HG02642 (cell line): ENCODE data around the gene IRF7.

Source experiments
- ATAC-seq: cut with Tn5 transposase; IDR thresholded peaks from one replicate; pipeline ENCODE4 v1.9.1; 2021; ENCODE audit warnings: mild to moderate bottlenecking; ENCODE audit not compliant: unreplicated experiment, poor library complexity

Gene IRF7

DNA sequence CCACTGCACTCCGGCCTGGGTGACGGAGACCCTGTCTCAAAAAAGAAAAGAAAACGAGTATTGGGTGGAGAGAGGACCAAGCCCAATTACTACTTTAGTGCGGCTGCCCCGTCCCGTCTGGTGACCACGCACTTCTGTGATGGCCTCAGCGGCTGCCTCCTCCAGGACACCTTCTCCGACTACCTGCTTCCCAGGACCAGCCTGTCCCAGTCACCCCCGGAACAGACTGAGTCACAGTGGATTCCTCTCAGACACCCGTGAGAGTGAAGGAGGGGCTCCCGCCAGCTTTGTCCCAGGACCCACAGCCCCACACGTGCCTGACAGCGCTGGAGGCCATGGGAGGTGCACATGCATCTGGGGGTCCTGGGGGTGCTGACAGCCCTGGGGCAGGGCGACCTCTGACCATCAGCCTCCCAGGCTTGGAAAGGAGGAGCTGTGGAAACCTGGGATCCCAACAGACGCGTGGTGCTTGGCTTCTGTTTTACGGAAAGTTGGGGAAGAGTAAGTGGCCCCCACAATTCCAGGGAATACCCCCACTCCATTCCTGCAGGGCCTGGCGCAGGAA lies 26.1 kb upstream of the IRF7 start:
- ATAC-seq, result no peak

- ATAC-seq, result no peak
These were observed 24.4 kb upstream of the IRF7 start for GRCh38 chr11:640021-640706.

GRCh38 chr11:639332-639955 lies 23.7 kb upstream of the IRF7 start:
- no peak for ATAC-seq

DNA sequence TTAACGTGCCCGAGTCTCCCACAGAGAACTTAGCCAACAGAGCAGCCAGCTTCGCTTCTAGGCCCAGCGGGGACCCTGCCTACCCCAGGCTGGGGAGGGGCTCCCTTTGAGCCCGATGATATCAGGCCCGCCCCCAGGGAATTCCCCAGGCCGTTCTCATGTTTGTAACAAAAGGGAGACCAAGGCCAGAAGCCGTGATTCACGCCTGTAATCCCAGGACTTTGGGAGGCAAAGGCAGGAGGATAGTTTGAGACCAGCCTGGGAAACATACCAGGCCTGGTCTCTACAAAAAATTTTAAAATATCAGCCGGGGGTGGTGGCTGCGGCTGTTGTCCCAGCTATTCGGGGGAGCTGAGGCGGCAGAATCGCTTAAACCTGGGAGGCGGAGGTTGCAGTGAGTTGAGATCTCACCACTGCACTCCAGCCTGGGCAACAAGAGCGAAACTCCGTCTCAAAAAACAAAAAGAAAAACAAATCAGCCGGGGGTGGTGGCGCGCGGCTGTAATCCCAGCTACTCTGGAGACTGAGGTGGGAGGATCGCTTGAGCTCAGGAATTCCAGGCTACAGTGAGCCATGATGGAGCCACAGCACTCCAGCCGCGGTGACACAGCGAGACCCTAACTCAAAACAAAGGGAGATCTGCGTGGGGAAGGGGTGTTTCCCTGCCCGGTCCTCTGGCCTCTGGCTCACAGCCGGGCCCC lies 23.0 kb upstream of the IRF7 start:
- no peak for ATAC-seq

- no peak for ATAC-seq
These were observed 22.1 kb upstream of the IRF7 start for GRCh38 chr11:637593-638521.

DNA sequence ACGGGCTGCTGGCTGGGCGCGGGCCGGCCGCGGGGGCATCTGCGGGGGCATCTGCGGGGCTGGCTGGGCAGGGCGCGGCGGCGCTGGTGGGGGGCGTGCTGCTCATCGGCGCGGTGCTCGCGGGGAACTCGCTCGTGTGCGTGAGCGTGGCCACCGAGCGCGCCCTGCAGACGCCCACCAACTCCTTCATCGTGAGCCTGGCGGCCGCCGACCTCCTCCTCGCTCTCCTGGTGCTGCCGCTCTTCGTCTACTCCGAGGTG lies 21.5 kb upstream of the IRF7 start:
- ATAC-seq, result no peak

- no peak for ATAC-seq
These were observed 21.0 kb upstream of the IRF7 start, which contains the start of gene DRD4 for GRCh38 chr11:636511-637332. TSS of gene DRD4 (plus strand) at chr11:637269. CDS start at chr11:637305, 36 bp downstream.

DNA sequence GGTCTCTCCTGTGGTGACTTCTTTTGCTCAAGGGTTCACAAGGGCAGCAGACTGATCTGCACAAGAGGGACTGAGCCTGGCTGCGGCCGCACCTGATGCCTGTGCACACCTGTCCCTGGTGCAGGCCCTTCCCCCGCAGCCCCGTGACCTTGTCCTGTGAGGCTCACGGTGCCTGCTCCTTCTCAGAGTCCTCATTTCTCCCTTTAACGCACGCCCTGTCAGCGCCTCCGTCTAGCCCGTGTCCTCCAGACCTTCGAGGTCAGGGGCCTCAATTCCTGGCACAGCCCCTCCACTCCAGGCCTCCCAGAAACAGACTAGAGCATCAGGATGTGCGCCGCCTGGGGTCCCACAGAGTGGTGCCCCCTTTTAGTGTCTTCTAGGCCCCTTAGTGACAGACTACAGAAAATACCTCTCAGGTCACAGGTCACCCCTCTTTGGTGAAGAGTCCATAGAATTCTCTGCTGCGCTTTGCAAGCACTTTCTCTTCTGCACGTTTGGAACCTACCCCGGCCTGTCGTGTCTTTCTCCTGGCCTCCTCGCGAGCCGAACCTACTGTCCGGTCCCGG lies 20.3 kb upstream of the IRF7 start:
- no peak for ATAC-seq

DNA sequence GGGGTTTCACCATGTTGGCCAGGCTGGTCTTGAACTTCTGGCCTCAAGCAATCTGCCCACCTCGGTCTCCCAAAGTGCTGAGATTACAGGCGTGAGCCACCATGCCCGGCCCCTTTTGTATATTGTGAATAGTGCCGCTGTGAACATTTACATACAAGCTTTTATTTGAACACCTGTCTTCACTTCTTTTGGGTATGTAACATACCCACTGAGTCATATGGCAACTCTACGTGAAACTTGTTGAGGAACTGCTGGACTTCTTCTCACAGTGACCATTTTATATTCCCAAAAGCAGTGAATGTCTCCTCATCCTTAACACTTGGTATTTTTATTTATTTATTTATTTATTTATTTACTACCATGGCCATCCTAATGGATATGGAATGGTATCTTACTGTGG lies 15.1 kb upstream of the IRF7 start:
- no peak for ATAC-seq

DNA sequence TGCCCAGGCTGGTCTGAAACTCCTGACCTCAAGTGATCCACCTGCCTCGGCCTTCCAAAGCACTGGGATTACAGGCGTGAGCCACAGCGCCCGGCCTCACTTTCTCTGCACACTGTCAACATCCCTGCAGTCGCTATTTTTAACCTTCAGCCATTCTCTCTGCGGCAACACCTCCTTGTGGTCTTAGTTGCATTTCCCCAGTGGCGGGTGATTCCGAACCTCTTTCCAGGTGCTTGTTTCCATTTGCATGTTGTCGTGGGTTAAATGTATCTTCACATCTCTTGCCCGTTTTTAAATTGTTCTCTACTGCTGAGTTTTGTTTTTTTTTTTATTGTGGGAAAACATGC lies 13.5 kb upstream of the IRF7 start:
- no peak for ATAC-seq

- ATAC-seq, result no peak
These were observed 12.3 kb upstream of the IRF7 start for GRCh38 chr11:628056-628455.

GRCh38 chr11:627308-627576 lies 11.5 kb upstream of the IRF7 start:
- no peak for ATAC-seq

DNA sequence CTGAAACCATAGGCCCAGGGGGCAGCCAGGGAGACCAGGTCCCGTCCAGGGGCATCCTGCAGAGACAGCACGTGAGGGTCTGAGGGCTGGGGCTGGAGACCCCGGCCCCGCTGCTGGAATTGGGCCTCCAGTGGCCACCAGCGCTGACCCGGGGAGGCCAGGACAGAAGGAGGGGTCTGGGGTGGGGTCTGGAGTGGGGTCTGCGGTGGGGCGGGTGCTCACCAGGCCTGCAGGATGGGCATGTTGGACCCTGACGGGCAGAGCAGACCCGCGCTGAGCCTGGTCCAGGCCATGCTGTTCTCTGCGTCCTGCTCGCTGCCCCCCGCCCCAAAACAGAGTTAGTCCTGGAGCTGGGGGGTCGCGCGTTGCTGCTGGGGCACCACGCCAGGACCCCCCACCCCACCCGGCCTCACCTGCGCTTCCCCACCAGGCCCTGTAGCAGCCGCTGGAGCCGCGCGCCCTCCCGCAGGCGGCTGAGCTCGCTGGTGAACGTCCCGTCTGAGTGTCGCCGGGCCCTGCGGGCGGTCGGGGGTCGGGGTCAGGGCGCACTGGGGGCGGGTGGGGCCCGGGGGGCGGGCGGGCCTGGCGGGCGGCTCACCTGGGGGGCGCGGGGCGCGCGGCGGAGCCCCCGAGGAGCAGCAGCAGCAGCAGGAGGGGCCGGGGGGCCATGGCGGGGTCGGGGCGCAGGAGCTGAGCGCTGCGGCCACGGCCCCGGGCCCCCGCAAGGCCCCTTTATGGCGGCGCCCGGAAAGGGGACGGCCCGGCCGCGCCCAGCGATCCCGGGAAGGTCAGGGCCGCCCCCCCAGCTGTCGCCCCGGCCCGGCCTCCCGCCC lies 10.9 kb upstream of the IRF7 start, which contains the start of gene SCT:
Gene SCT (minus strand): TSS at position 707 of the 833 bp plus-strand sequence. CDS start 38 bp downstream, at position 669.
- ATAC-seq, result no peak

GRCh38 chr11:625636-626268 lies 10.0 kb upstream of the IRF7 start:
- ATAC-seq, result no peak

DNA sequence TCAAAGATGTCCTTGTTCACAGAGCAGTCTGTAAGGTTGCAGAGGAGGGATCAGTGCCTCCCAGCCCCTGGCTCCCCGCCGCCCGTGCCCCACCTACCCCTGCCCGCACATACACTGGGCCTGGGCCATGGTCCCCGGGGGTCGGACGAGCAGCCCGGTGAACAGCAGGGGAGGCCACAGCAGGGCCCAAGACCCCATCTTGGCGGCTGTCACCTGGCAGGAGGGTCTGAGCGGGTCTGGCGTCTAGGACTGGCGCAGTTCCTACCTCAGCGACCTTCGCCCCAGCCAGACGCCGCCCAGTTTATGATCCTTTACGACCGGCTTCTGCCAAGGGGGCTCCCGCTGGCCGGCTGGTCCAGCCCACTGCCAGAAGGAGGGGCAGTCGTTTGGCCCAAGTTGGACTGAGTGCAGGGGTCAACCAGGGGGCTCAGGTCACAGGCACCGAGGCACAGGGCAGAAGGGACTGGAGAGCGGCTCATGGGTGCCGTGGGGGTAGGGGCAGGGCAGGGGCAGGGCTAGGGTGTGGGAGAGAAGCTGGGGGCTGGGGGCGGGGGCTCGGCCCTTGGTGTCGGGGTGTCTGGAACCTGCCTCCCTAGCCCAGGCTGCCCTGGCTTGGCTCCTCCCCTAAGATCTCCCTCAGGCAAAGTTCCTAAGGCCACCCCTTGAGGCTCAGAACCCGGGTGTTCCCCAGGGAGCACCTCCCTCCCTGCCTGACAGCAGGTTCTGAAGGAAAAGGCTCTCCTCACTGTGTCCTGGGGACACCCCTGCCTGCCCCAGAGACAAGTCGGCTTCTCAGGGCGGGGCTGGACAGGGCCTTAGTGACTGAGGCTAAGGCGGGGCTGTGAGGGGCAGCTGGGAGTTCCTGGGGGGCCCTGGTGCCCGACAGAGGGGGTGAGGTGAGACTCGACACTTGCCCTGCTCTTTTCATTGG lies 9.2 kb upstream of the IRF7 start, which contains the start of gene CDHR5:
Gene CDHR5 (minus strand): TSS at position 251 of the 931 bp plus-strand sequence. CDS start 53 bp downstream, at position 198.
- ATAC-seq, result no peak

- no peak for ATAC-seq
These were observed 8.4 kb upstream of the IRF7 start for GRCh38 chr11:623999-624704.
